Fibroblast of villous mesenchyme (primary cell): ENCODE measurements around the gene VCAN. TPM values are rescaled to one million over a fixed set of nuclear protein-coding genes. Genes with fewer than 3 reads are reported as not detected.

Source experiments
- DNase-seq: peaks from one replicate; pipeline ENCODE4 v3.0.0-alpha.2; 2010; ENCODE audit warnings: low read depth
- H3K4me3 ChIP-seq: 2 replicates; pipeline ENCODE4 v1.5.1; 2011; ENCODE audit warnings: low read depth, mild to moderate bottlenecking, low read length
- CTCF ChIP-seq: IDR thresholded peaks from 2 replicates; pipeline ENCODE4 v1.5.1; 2012; ENCODE audit warnings: low read depth, mild to moderate bottlenecking, low read length; ENCODE audit not compliant: insufficient read depth
- total RNA-seq: library from RNA; depleted of rRNA; stranded (reverse); fragments of >200 nt; gene quantifications from 2 replicates; pipeline ENCODE4 v1.2.3, GENCODE V29; 2012

VCAN gene
- total RNA-seq, 1 donor: 490 TPM

GRCh38 chr5:83554133-83554532 lies 82.6 kb downstream of the VCAN start:
- no peak for DNase-seq
- H3K4me3 ChIP-seq: no peak overlapping the region
- no peak for TF ChIP-seq CTCF

GRCh38 chr5:83554686-83555085 lies 83.1 kb downstream of the VCAN start:
- DNase-seq: no peak
- TF ChIP-seq CTCF: no peak
- H3K4me3 ChIP-seq: no peak overlapping the region

- TF ChIP-seq CTCF: no peak
- no peak overlapping the region for H3K4me3 ChIP-seq
- no peak for DNase-seq
Observed at GRCh38 chr5:83555263-83555662, 83.7 kb downstream of the VCAN start.

GRCh38 chr5:83556190-83556589 lies 84.6 kb downstream of the VCAN start:
- TF ChIP-seq CTCF: no peak
- DNase-seq: no peak
- H3K4me3 ChIP-seq: no peak overlapping the region

GRCh38 chr5:83559118-83559785 lies 87.7 kb downstream of the VCAN start:
- no peak for TF ChIP-seq CTCF
- no peak overlapping the region for H3K4me3 ChIP-seq
- no peak for DNase-seq

- DNase-seq: no peak
- TF ChIP-seq CTCF: no peak
- H3K4me3 ChIP-seq: no peak overlapping the region
Observed at GRCh38 chr5:83562071-83562606, 90.6 kb downstream of the VCAN start.
